Testis (tissue), 3 donors: ENCODE measurements around the gene NIPAL1. TPM values are rescaled to one million over a fixed set of nuclear protein-coding genes. Genes with fewer than 3 reads are reported as not detected.

ENCODE experiments used
- DNase-seq: peaks from one replicate; pipeline ENCODE4 v3.0.0-alpha.2; 2019
- H3K27ac ChIP-seq, 2 donors: fragments of 200-600 bp; sonication (generic); one replicate each; pipeline ENCODE4 v1.5.1; 2019
- H3K27me3 ChIP-seq: fragments of 200-600 bp; sonication (generic); one replicate; pipeline ENCODE4 v1.5.1; 2019
- H3K36me3 ChIP-seq: fragments of 200-600 bp; sonication (generic); one replicate; pipeline ENCODE4 v1.5.1; 2017; ENCODE audit warnings: low read depth; ENCODE audit errors: missing control alignments
- H3K4me1 ChIP-seq: fragments of 200-600 bp; sonication (generic); one replicate; pipeline ENCODE4 v1.5.1; 2019
- H3K4me3 ChIP-seq, 2 donors: fragments of 200-600 bp; sonication (generic); one replicate each; pipeline ENCODE4 v1.5.1; 2017 to 2019
- H3K9me3 ChIP-seq: fragments of 200-600 bp; sonication (generic); one replicate; pipeline ENCODE4 v1.5.1; 2017
- POLR2A ChIP-seq: fragments of 450-650 bp; IDR thresholded peaks from one replicate; pipeline ENCODE4 v1.6.1; 2017; ENCODE audit warnings: antibody characterized with exemption, mild to moderate bottlenecking, moderate library complexity
- WGBS, 2 donors: methylation state at CpG; one replicate each; pipeline ENCODE4 v1.1.5; 2018; 5-methylcytosine and 5-hydroxymethylcytosine counted together
- intact Hi-C: fragments of 100-400 bp; cut with DNase I; formaldehyde crosslinking; loops from one replicate; pipeline ENCODE4 v1.15.1; 2023; ENCODE audit warnings: low total_unique reads
- polyA plus RNA-seq: library from polyadenylated mRNA; stranded (reverse); fragments of 350-450 nt; fragmentation: Illumina TruSeq; extraction: RNeasy Lipid Tissue Mini Kit (QIAGEN cat#74804); gene quantifications from one replicate; pipeline ENCODE4 v1.2.3, GENCODE V29; 2014; ENCODE audit warnings: low read depth, low replicate concordance; ENCODE audit not compliant: insufficient read depth
- total RNA-seq, 2 donors: library from RNA; depleted of rRNA; stranded (reverse); fragments of >200 nt; gene quantifications; one replicate each; pipeline ENCODE4 v1.2.3, GENCODE V29; 2016
- TF ChIP-seq, protein P1 (sequence below), 3 experiments: fragments of 450-650 bp in 2 of 3; fragments of 200-600 bp in 1 of 3; sonication (generic) in 1 of 3; IDR thresholded peaks; one replicate each; pipeline ENCODE4 v1.5.1; 2016 to 2019; ENCODE audit warnings: antibody characterized with exemption in 3 of 3, mild to moderate bottlenecking in 2 of 3, moderate library complexity in 1 of 3

Gene NIPAL1
- total and polyA plus RNA-seq, 3 donors from 2014 or later, result 0.79 to 3.2 (median 2.3) TPM

DNA sequence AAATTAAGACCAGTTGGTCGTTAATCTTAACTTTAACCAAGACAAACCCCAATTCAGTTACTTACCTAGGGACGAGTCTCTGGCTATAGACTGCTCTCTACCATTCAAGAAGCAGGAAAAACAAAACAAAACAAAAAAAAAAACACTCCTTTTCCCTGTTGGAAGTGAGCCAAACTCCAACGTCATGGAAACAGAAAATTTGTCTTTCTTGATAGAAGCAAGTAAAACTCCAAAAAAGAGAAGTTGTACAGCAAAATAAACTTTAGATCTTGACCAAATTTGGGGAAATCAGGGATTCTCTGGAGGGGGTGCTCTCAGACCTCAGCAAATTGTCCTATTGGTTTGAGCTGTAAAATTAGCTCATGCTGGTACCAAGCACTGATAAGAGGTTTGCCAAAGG lies 3.7 kb upstream of the NIPAL1 start:
- H3K27ac ChIP-seq, result no peak overlapping the region
- intact Hi-C loops, result no loop called here
- DNase-seq, result no peak
- H3K4me3 ChIP-seq, result no peak overlapping the region
- H3K9me3 ChIP-seq, result no peaks in the 10 kb centered on the region
- 68 to 73% methylated on average over 3 of the region's 3 CpGs for WGBS, 2 donors
- no peaks in the 10 kb centered on the region for H3K36me3 ChIP-seq
- no peak for TF ChIP-seq POLR2A
- TF ChIP-seq, protein P1, sequence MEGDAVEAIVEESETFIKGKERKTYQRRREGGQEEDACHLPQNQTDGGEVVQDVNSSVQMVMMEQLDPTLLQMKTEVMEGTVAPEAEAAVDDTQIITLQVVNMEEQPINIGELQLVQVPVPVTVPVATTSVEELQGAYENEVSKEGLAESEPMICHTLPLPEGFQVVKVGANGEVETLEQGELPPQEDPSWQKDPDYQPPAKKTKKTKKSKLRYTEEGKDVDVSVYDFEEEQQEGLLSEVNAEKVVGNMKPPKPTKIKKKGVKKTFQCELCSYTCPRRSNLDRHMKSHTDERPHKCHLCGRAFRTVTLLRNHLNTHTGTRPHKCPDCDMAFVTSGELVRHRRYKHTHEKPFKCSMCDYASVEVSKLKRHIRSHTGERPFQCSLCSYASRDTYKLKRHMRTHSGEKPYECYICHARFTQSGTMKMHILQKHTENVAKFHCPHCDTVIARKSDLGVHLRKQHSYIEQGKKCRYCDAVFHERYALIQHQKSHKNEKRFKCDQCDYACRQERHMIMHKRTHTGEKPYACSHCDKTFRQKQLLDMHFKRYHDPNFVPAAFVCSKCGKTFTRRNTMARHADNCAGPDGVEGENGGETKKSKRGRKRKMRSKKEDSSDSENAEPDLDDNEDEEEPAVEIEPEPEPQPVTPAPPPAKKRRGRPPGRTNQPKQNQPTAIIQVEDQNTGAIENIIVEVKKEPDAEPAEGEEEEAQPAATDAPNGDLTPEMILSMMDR (IDR thresholded peaks at IDR 0.05), result no peak
- no peaks in the 10 kb centered on the region for H3K4me1 ChIP-seq
- no peaks in the 10 kb centered on the region for H3K27me3 ChIP-seq

DNA sequence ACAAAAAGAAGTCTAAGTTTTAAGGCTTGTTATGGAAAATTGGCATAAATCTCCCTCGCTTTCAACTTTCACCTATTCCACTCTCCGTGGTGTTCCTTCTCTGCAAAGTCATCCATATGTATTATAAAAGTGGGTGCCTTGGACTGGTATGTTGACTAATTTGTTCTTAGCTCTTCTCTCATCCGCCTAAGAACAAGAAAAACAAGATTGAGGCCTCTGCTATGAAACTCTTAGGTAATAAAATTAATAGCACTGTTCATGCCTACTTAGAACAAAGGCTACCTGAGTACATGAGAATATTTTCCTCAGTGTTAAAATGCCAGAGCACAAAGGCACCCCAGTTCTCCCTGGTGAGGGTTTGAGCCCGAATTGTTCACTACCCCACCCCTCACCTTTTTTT lies 1.4 kb upstream of the NIPAL1 start:
- Histone ChIP-seq H3K4me1 (no peaks in the 10 kb centered on the region), H3K4me3 (peak overlapping the region in 1 of 2 donors; percentile 80), H3K27me3 (no peaks in the 10 kb centered on the region), H3K9me3 (no peaks in the 10 kb centered on the region), H3K36me3 (no peaks in the 10 kb centered on the region), H3K27ac (no peak overlapping the region)
- 70 to 74% methylated on average over 4 of the region's 4 CpGs for WGBS, 2 donors
- no peak for DNase-seq
- no peak for TF ChIP-seq POLR2A
- TF ChIP-seq, protein P1 (IDR thresholded peaks at IDR 0.05), result no peak
- intact Hi-C loops, result no loop called here

DNA sequence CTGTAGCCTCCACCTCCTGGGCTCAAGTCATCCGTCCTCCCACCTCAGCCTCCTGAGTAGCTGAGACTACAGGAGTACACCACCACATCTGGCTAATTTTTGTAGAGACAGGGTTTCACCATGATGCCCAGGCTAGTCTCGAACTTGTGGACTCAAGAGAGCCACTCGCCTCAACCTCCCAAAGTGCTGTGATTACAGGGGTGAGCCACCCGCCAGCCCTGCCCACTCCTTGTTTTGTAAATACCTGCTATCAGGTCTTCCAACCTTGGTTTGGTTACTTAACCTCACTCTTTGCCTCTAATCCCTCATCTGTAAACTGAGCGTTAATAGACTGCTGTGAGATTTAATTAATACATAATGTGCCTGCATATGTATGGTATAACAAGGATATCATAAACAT lies 894 bp upstream of the NIPAL1 start:
- 66 to 79% methylated on average over 5 of the region's 5 CpGs for WGBS, 2 donors
- Histone ChIP-seq H3K27me3 (no peaks in the 10 kb centered on the region), H3K27ac (no peak overlapping the region), H3K4me3 (peak overlapping the region in 1 of 2 donors; percentile 80), H3K4me1 (no peaks in the 10 kb centered on the region), H3K36me3 (no peaks in the 10 kb centered on the region), H3K9me3 (no peaks in the 10 kb centered on the region)
- no peak for DNase-seq
- TF ChIP-seq, protein P1 (IDR thresholded peaks at IDR 0.05), result no peak
- no peak for TF ChIP-seq POLR2A
- intact Hi-C loops, result no loop called here

DNA sequence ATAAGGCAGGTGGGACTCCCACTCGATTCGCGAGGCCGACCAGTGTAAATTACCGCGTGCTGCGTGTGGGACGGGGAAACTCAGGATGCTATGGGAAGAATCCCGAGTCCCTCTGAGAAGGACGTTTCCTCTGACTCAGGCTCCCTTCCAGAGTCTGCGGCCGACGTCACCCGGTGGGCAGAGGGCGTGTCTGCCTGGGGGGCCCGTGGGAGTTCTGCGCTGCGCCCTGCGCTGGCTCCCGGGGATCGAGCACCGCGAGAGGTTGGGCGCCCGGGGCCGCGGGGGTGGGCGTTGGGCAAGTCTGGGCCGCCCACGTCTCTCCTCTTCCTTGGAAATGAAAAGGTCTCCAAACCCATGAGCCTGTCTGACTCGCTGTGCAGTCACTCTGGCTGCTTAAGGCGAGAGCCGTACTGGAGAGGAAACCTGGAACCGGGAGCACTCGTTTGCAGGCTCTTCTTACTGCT lies 568 bp downstream of the NIPAL1 start:
- peak overlapping the region; percentile 48 to 80 for H3K4me3 ChIP-seq
- H3K27me3 ChIP-seq, result no peaks in the 10 kb centered on the region
- DNase-seq, result peak; percentile 55
- H3K9me3 ChIP-seq, result no peaks in the 10 kb centered on the region
- WGBS, 2 donors, result 0% methylated on average over 5 to 31 of the region's 35 CpGs
- TF ChIP-seq POLR2A, result no peak
- TF ChIP-seq, protein P1 (IDR thresholded peaks at IDR 0.05), result no peak
- H3K36me3 ChIP-seq, result no peaks in the 10 kb centered on the region
- peak overlapping the region in 1 of 2 donors; percentile 74 for H3K27ac ChIP-seq
- no peaks in the 10 kb centered on the region for H3K4me1 ChIP-seq
- intact Hi-C loops, result no loop called here

DNA sequence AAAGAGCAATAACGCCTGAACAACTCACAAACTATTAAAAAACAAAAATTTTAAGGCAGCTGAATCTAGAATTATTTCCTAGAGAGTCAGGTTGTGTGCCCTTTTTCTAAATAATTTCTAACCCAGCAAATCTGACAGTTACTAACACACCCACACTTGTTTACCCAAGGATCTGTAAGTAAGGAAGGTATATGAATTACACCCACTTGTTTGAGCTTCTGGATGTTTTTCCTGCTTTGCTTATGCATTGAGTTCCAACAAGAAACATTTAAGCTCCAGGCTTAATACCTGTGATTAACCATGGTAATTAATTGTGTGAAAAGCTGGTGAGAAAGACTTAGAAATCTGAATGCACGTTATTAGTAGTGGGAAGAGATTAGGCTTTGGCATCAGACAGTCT lies 1.5 kb downstream of the NIPAL1 start:
- H3K27ac ChIP-seq, result no peak overlapping the region
- no peaks in the 10 kb centered on the region for H3K36me3 ChIP-seq
- 55 to 67% methylated on average over 2 of the region's 2 CpGs for WGBS, 2 donors
- H3K27me3 ChIP-seq, result no peaks in the 10 kb centered on the region
- H3K4me1 ChIP-seq, result no peaks in the 10 kb centered on the region
- intact Hi-C loops, result no loop called here
- H3K4me3 ChIP-seq, result no peak overlapping the region
- no peak for DNase-seq
- TF ChIP-seq, protein P1 (IDR thresholded peaks at IDR 0.05), result no peak
- no peak for TF ChIP-seq POLR2A
- no peaks in the 10 kb centered on the region for H3K9me3 ChIP-seq
